ENCODE measurements around the gene IL15. TPM values are rescaled to one million over a fixed set of nuclear protein-coding genes. Genes with fewer than 3 reads are reported as not detected.

IL15 gene
- total and polyA plus RNA-seq, 2 of the 4 experiments (the other 2 are of a cell fraction) = 5.0 to 5.2 TPM

GRCh38 chr4:141659539-141659938 lies 23.2 kb downstream of the IL15 start:
- no peak overlapping the region for H4K5ac ChIP-seq (ENCODE audit: low read depth, low read length)
- intact Hi-C loops (cut with micrococcal nuclease) (no loop called here), dilution Hi-C loops (cut with HindIII; ENCODE audit: low sequenced_read_pairs, unreplicated experiment) (no loop called here), in situ Hi-C loops (cut with MboI; ENCODE audit: low sequenced_read_pairs) (no loop called here)
- no peak overlapping the region for H2AFZ ChIP-seq (replicated peaks; ENCODE audit: low read length, poor library complexity)
- no peak overlapping the region for H4K8ac ChIP-seq (ENCODE audit: low read depth in 2 of 2, low read length in 2 of 2)
- H3K36me3 ChIP-seq (ENCODE audit: control insufficient read depth, insufficient read depth, low read length) = no peaks in the 10 kb centered on the region
- TF ChIP-seq NFE2L2 (IDR thresholded peaks at IDR 0.05; ENCODE audit: low read depth, low read length) (no peak), MAFK (IDR thresholded peaks at IDR 0.05; ENCODE audit: low read depth, low read length) (no peak), MXI1 (IDR thresholded peaks at IDR 0.05; ENCODE audit: borderline replicate concordance, low read depth, low read length) (no peak), CTCF (conservative IDR thresholded peaks at IDR 0.05; ENCODE audit: low read depth, low read length) (no peak), CHD1 (IDR thresholded peaks at IDR 0.05; ENCODE audit: low read depth, low read length) (no peak), POLR2A (IDR thresholded peaks at IDR 0.05; ENCODE audit: low read depth, low read length) (no peak), RAD21 (IDR thresholded peaks at IDR 0.05; ENCODE audit: low read length) (no peak), FOS (IDR thresholded peaks at IDR 0.05; ENCODE audit: low read depth, low read length) (no peak), RCOR1 (IDR thresholded peaks at IDR 0.05; ENCODE audit: insufficient replicate concordance, low read length) (no peak), USF2 (IDR thresholded peaks at IDR 0.05; ENCODE audit: low read depth, low read length) (no peak), RFX5 (IDR thresholded peaks at IDR 0.05; ENCODE audit: low read depth, low read length) (no peak), CEBPB (IDR thresholded peaks at IDR 0.05; ENCODE audit: low read depth, low read length) (no peak), MAZ (IDR thresholded peaks at IDR 0.05; ENCODE audit: borderline replicate concordance, low read depth, low read length) (no peak), SMC3 (IDR thresholded peaks at IDR 0.05; ENCODE audit: low read depth, low read length) (no peak), BHLHE40 (IDR thresholded peaks at IDR 0.05; ENCODE audit: low read depth, low read length) (no peak), ELK1 (IDR thresholded peaks at IDR 0.05; ENCODE audit: borderline replicate concordance, low read depth, low read length) (no peak)
- ChIA-PET CTCF (no interaction called here), POLR2A (ENCODE audit: unreplicated experiment) (no interaction called here)
- no peak overlapping the region for H3K23ac ChIP-seq (ENCODE audit: low read depth, low read length)
- no peak overlapping the region; the same call in 1 of the 2 replicates for H4K91ac ChIP-seq (ENCODE audit: insufficient read depth, low read depth, low read length)
- no CpG with 5 or more reads among the region's 1 CpG for WGBS, 2 experiments (ENCODE audit: extremely low coverage in 2 of 2, insufficient read length in 1 of 2)
- DNase-seq (peak; percentile 22), ATAC-seq (ENCODE audit: low read depth) (peak; percentile 62; the same call in 1 of the 2 replicates)
- no peaks in the 10 kb centered on the region for H3K9me3 ChIP-seq (ENCODE audit: control insufficient read depth, insufficient read depth, low read length)
- BruUV-seq (replicated peaks) = no TSS peak
- no peak overlapping the region for H3K4ac ChIP-seq (ENCODE audit: low read depth, low read length)
- peaks cover 3% of the 10 kb centered on the region in 2 experiments; a peak in 1 of 4 replicates for H3K79me1 ChIP-seq (ENCODE audit: low read depth in 1 of 2, low read length in 2 of 2)
- H3K18ac ChIP-seq (ENCODE audit: low read depth, low read length) = no peak overlapping the region
- H3K14ac ChIP-seq (replicated peaks; ENCODE audit: low read depth, low read length) = no peak overlapping the region
- no peak overlapping the region for H3K9ac ChIP-seq (ENCODE audit: low read depth, low read length)
- no peak overlapping the region for H2BK120ac ChIP-seq (ENCODE audit: low read depth, low read length)
- H3K4me3 ChIP-seq (ENCODE audit: insufficient read depth, low read depth, low read length) = no peak overlapping the region
- H3K4me1 ChIP-seq (ENCODE audit: control insufficient read depth, insufficient read depth, low read length) = no peaks in the 10 kb centered on the region
- peak overlapping the region; percentile 21; the same call in 1 of the 2 replicates for H3K4me2 ChIP-seq (ENCODE audit: low read depth, low read length)
- H2BK20ac ChIP-seq (ENCODE audit: low read depth, low read length) = no peak overlapping the region
- H2BK15ac ChIP-seq (ENCODE audit: low read depth, low read length) = peak overlapping the region; percentile 56; the same call in 1 of the 3 replicates
- H3K27me3 ChIP-seq (ENCODE audit: control insufficient read depth, insufficient read depth, low read length) = no peaks in the 10 kb centered on the region
- no peak overlapping the region for H3K56ac ChIP-seq (ENCODE audit: extremely low read depth, insufficient read depth, low read length)
- H3K9me1 ChIP-seq (ENCODE audit: insufficient read depth, low read length) = no peaks in the 10 kb centered on the region
- H3K27ac ChIP-seq (ENCODE audit: insufficient read depth, low read length) = no peak overlapping the region
- H2AK9ac ChIP-seq (replicated peaks; ENCODE audit: low read depth, low read length, poor library complexity) = no peak overlapping the region
- no peaks in the 10 kb centered on the region for H4K20me1 ChIP-seq (ENCODE audit: insufficient read depth, low read length)
- H2BK5ac ChIP-seq (ENCODE audit: low read depth, low read length, poor library complexity, severe bottlenecking) = no peak overlapping the region
- no peak overlapping the region for H2AK5ac ChIP-seq (ENCODE audit: low read depth, low read length)

Data from IMR-90 (cell line).